Vagina (tissue), 2 donors: Measurements from ENCODE around the gene ABCB1.

ENCODE experiments used
- POLR2A ChIP-seq, 2 donors: fragments of 450-650 bp; IDR thresholded peaks; one replicate each; pipeline ENCODE4 v1.6.1; 2017; ENCODE audit warnings: antibody characterized with exemption in 2 of 2, mild to moderate bottlenecking in 2 of 2, moderate library complexity in 2 of 2
- POLR2AphosphoS5 ChIP-seq, 2 donors: sonication (generic); formaldehyde crosslinking; IDR thresholded peaks; one replicate each; pipeline ENCODE4 v1.9.0; 2017; ENCODE audit warnings: antibody characterized with exemption in 2 of 2, mild to moderate bottlenecking in 2 of 2, low read depth in 1 of 2; ENCODE audit not compliant: insufficient read depth in 1 of 2

DNA sequence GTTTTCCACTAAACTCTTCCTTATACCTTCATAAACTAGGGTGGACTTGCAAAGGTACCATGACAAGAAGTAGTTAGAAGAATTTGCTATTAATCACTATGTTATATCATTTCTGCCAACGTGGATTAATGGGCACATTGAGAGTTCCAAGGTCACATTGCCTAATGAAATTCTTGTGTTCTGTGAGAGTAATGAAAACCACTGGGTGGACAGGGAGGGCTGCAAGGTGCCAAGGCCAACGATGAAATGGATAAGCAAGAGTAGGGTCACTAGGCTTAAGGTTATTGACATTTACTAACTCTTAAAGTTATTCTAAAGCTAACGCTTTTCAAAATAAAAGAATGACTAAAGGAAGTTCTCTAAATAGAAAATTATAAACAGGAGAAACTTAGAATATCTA, 118.6 kb downstream of the ABCB1 start:
- no peak for TF ChIP-seq POLR2AphosphoS5 (IDR thresholded peaks at IDR 0.05; ENCODE audit: insufficient read depth in 1 of 2, low read depth in 1 of 2)
- no peak for TF ChIP-seq POLR2A (IDR thresholded peaks at IDR 0.05)
